MM.1S (cell line): ENCODE data around the gene VAMP3.

Source experiments
- DNase-seq: peaks from one replicate; pipeline ENCODE4 v3.0.0-alpha.2; 2015
- H2AFZ ChIP-seq: fragments of 300-600 bp; sonication (generic); 2 replicates; pipeline ENCODE4 v1.6.0; 2016; ENCODE audit warnings: antibody characterized with exemption, low read length
- H3F3A ChIP-seq: fragments of 300-600 bp; sonication (generic); 2 replicates; pipeline ENCODE4 v1.6.1; 2016; ENCODE audit warnings: mild to moderate bottlenecking, antibody characterized with exemption, low read length, moderate library complexity, mixed read lengths; ENCODE audit not compliant: insufficient read depth
- H3K27ac ChIP-seq: fragments of 300-600 bp; sonication (generic); 2 replicates; pipeline ENCODE4 v1.5.1; 2016; ENCODE audit warnings: mild to moderate bottlenecking, low read length
- H3K27me3 ChIP-seq: fragments of 300-600 bp; sonication (generic); replicated peaks from 2 replicates; pipeline ENCODE4 v1.6.0; 2016; ENCODE audit warnings: low read length; ENCODE audit not compliant: insufficient read depth
- H3K36me3 ChIP-seq: fragments of 300-600 bp; sonication (generic); replicated peaks from 2 replicates; pipeline ENCODE4 v1.6.1; 2016; ENCODE audit warnings: mild to moderate bottlenecking, low read length, mixed read lengths; ENCODE audit not compliant: insufficient read depth
- H3K4me1 ChIP-seq: fragments of 300-600 bp; sonication (generic); 2 replicates; pipeline ENCODE4 v1.6.1; 2016; ENCODE audit warnings: low read length, mixed read lengths
- H3K4me2 ChIP-seq: fragments of 300-600 bp; sonication (generic); 2 replicates; pipeline ENCODE4 v1.6.0; 2016; ENCODE audit warnings: low read depth, low read length
- H3K4me3 ChIP-seq: fragments of 300-600 bp; sonication (generic); 2 replicates; pipeline ENCODE4 v1.5.1; 2016; ENCODE audit warnings: low read length, mixed read lengths
- H3K79me2 ChIP-seq: fragments of 300-600 bp; sonication (generic); 2 replicates; pipeline ENCODE4 v1.6.1; 2016; ENCODE audit warnings: mixed run types, low read length, mixed read lengths
- H3K9ac ChIP-seq: fragments of 300-600 bp; sonication (generic); 2 replicates; pipeline ENCODE4 v1.6.1; 2016; ENCODE audit warnings: low read length, mixed read lengths
- H3K9me2 ChIP-seq: fragments of 300-600 bp; sonication (generic); replicated peaks from 2 replicates; pipeline ENCODE4 v1.6.1; 2016; ENCODE audit warnings: mild to moderate bottlenecking, low read length, mixed read lengths; ENCODE audit not compliant: insufficient read depth
- H3K9me3 ChIP-seq: fragments of 300-600 bp; sonication (generic); replicated peaks from 2 replicates; pipeline ENCODE4 v1.6.1; 2016; ENCODE audit warnings: mild to moderate bottlenecking, low read length, mixed read lengths; ENCODE audit not compliant: insufficient read depth
- H4K20me1 ChIP-seq: fragments of 300-600 bp; sonication (generic); 2 replicates; pipeline ENCODE4 v1.6.1; 2016; ENCODE audit warnings: mild to moderate bottlenecking, low read length, moderate library complexity, mixed read lengths; ENCODE audit not compliant: insufficient read depth
- EZH2 ChIP-seq: fragments of 300-600 bp; sonication (generic); optimal IDR thresholded peaks from 2 replicates; pipeline ENCODE3; 2017; ENCODE audit warnings: low read depth, mild to moderate bottlenecking, antibody characterized with exemption, low read length, mixed read lengths
- EZH2phosphoT487 ChIP-seq: fragments of 300-600 bp; sonication (generic); IDR thresholded peaks from 2 replicates; pipeline ENCODE4 v1.6.1; 2018; ENCODE audit warnings: antibody characterized with exemption, low read length
- TF ChIP-seq, protein P1 (sequence below): fragments of 300-600 bp; sonication (generic); IDR thresholded peaks from 2 replicates; pipeline ENCODE4 v1.5.1; 2016; ENCODE audit warnings: antibody characterized with exemption, low read length, mixed read lengths

VAMP3 gene

DNA sequence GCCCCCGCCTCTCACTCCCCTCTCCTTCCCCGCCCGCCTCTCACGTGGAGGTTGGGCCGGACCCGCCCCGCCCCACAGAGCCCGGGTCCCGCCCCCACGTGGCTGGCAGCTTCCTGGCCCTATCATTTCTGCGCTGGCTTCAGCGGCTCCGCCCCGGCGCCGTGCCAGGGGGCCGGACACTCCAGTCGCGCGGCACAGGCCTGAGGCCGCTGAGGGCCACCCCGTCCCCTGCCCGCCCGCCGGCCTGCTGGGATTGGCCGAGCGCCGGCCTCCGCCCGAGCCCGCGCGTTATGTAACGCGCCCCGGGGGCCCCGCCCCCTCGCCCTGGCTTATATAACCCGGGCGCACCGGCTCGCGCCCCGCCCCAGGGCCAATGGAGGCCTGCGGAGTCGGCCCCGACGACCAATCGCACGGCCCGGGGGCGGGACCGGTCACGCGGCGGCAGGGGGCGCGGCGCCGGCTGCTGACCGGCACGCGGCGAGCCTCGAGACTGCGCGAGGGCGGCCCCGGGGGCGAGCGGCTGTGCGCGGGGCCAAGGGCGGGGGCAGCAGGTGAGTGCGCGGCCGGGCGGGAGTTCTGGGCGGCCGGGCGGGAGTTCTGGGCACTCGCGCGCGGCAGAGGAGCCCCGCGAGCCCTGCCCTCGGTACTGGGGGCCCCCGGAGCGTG, 12.9 kb downstream of the VAMP3 start, which contains the start of gene PER3:
Gene PER3, plus strand, starts transcription at position 466 of the 666 bp plus-strand sequence. CDS start 587 bp downstream, outside the sequence.
- Histone ChIP-seq H3K79me2 (no peaks in the 10 kb centered on the region), H4K20me1 (no peaks in the 10 kb centered on the region), H3K27me3 (no peaks in the 10 kb centered on the region), H3K4me1 (peaks cover 9% of the 10 kb centered on the region; the same call in 1 of the 2 replicates), H3K36me3 (no peaks in the 10 kb centered on the region), H2AFZ (0 out of 2 replicates have a peak within 1 kb of the TSS, but pooled peaks have one; percentile 45), H3K9ac (no peak within 1 kb of the TSS), H3K9me2 (no peaks in the 10 kb centered on the region), H3F3A (peaks cover 8% of the 10 kb centered on the region; the same call in 1 of the 2 replicates), H3K4me2 (peak within 1 kb of the TSS; percentile 74), H3K27ac (no peak within 1 kb of the TSS), H3K9me3 (no peaks in the 10 kb centered on the region), H3K4me3 (peak within 1 kb of the TSS; percentile 49)
- DNase-seq: peak; percentile 83
- TF ChIP-seq EZH2phosphoT487 (no peak), EZH2 (no peak)
- TF ChIP-seq, protein P1, sequence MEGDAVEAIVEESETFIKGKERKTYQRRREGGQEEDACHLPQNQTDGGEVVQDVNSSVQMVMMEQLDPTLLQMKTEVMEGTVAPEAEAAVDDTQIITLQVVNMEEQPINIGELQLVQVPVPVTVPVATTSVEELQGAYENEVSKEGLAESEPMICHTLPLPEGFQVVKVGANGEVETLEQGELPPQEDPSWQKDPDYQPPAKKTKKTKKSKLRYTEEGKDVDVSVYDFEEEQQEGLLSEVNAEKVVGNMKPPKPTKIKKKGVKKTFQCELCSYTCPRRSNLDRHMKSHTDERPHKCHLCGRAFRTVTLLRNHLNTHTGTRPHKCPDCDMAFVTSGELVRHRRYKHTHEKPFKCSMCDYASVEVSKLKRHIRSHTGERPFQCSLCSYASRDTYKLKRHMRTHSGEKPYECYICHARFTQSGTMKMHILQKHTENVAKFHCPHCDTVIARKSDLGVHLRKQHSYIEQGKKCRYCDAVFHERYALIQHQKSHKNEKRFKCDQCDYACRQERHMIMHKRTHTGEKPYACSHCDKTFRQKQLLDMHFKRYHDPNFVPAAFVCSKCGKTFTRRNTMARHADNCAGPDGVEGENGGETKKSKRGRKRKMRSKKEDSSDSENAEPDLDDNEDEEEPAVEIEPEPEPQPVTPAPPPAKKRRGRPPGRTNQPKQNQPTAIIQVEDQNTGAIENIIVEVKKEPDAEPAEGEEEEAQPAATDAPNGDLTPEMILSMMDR: no peak

DNA sequence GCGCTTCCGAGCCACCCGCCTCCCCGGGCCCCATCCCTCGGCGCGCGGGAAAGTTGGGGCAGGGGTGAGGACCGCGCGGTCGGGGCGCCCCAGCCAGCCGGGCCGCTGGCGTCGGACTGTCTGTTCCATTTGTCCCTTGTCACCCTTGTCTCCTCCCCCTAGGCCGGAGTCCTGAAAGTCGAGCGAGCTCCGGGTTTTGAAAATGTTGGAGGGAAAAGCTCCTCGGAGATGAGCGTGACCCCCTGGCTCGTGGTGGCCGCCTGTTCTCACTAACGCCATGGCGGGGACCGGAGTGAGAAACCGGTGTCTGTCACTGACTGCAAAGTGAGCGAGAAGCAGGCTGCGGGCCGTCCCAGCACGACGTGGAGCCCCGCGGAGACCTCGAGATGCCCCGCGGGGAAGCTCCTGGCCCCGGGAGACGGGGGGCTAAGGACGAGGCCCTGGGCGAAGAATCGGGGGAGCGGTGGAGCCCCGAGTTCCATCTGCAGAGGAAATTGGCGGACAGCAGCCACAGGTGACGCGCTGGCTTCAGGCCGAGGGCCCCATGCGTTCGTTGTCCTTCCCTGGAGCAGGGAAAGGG, 13.5 kb downstream of the VAMP3 start:
- no peak overlapping the region for H3K4me3 ChIP-seq
- H3F3A ChIP-seq: peaks cover 8% of the 10 kb centered on the region; the same call in 1 of the 2 replicates
- H3K27ac ChIP-seq: no peak overlapping the region
- H3K9me3 ChIP-seq: no peaks in the 10 kb centered on the region
- H3K9me2 ChIP-seq: no peaks in the 10 kb centered on the region
- H3K9ac ChIP-seq: no peak overlapping the region
- H3K79me2 ChIP-seq: no peaks in the 10 kb centered on the region
- TF ChIP-seq EZH2phosphoT487 (no peak), EZH2 (no peak)
- no peak for DNase-seq
- H4K20me1 ChIP-seq: no peaks in the 10 kb centered on the region
- no peak overlapping the region for H2AFZ ChIP-seq
- H3K27me3 ChIP-seq: no peaks in the 10 kb centered on the region; the same call in 1 of the 2 replicates
- peaks cover 9% of the 10 kb centered on the region; the same call in 1 of the 2 replicates for H3K4me1 ChIP-seq
- H3K36me3 ChIP-seq: no peaks in the 10 kb centered on the region
- no peak overlapping the region for H3K4me2 ChIP-seq

DNA sequence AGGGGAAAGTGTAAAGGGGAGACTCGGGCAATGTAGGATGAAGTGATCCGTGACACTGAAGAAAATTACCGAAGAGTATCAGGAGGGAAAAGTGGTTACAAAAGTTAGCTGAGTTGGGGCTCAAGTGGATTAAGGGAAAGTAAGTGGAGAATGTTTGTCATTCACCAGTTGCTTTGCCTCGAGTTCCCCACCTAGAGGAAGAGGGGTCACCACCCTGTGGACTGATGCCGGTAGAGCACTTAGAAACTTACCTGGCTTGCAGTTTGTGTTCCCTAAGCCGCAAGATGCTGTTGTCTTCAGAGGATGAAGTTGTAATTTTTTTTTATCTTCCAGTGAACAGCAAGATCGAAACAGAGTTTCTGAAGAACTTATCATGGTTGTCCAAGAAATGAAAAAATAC, 14.0 kb downstream of the VAMP3 start:
- DNase-seq: no peak
- no peaks in the 10 kb centered on the region for H3K79me2 ChIP-seq
- no peak overlapping the region for H3K4me2 ChIP-seq
- peaks cover 8% of the 10 kb centered on the region; the same call in 1 of the 2 replicates for H3F3A ChIP-seq
- H2AFZ ChIP-seq: no peak overlapping the region
- no peak overlapping the region for H3K9ac ChIP-seq
- peaks cover 9% of the 10 kb centered on the region; the same call in 1 of the 2 replicates for H3K4me1 ChIP-seq
- TF ChIP-seq, protein P1: no peak
- TF ChIP-seq EZH2phosphoT487 (no peak), EZH2 (no peak)
- H3K9me3 ChIP-seq: no peaks in the 10 kb centered on the region
- no peaks in the 10 kb centered on the region for H3K36me3 ChIP-seq
- H3K9me2 ChIP-seq: no peaks in the 10 kb centered on the region
- H3K27me3 ChIP-seq: no peaks in the 10 kb centered on the region; the same call in 1 of the 2 replicates
- no peak overlapping the region for H3K4me3 ChIP-seq
- H4K20me1 ChIP-seq: no peaks in the 10 kb centered on the region
- no peak overlapping the region for H3K27ac ChIP-seq
